ENCODE measurements around the gene PACC1.

PACC1 gene

DNA sequence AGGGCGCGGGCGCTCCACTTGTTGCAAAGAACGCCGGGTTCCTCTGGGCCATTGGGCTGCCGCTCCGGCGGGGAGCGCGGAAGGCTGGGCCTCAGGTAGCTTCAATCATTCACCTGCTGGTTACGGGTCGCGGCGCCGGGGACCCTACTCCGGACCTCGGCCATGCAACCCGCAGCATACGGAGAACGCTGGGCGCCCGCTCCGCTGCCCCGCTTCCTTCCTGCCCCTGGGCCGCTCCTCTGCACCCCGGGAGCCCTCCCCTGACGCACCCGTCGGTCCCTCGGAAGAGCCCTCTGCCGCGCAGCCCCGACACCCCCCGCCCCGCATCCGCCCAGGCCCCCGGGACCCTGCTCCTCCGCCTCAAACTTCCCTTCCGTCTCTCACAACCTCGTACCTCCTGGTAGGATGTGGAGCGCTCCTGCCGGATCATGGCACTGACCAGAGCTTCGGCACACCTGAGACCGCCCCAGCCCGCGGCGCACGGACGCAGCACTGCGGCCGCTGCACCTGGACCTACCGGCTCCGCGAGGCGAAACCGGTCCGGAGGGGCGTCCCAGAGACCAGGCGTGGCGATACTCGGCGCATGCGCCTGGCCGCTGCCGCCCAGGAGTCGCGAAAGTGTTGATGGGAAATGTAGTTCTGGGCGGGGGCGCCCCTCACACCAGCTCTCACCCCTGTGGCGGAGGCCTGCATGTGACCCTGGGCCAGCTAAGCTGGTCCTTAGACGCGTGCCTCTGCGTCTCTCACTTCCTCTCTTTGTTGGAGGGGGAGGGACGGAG is at the start of gene PACC1:
TSS of gene PACC1 (minus strand) at position 559 of the 779 bp plus-strand sequence. CDS start at position 430, 129 bp downstream.
- H3K27ac ChIP-seq, result peak within 1 kb of the TSS; percentile 78
- TF ChIP-seq, protein P1, sequence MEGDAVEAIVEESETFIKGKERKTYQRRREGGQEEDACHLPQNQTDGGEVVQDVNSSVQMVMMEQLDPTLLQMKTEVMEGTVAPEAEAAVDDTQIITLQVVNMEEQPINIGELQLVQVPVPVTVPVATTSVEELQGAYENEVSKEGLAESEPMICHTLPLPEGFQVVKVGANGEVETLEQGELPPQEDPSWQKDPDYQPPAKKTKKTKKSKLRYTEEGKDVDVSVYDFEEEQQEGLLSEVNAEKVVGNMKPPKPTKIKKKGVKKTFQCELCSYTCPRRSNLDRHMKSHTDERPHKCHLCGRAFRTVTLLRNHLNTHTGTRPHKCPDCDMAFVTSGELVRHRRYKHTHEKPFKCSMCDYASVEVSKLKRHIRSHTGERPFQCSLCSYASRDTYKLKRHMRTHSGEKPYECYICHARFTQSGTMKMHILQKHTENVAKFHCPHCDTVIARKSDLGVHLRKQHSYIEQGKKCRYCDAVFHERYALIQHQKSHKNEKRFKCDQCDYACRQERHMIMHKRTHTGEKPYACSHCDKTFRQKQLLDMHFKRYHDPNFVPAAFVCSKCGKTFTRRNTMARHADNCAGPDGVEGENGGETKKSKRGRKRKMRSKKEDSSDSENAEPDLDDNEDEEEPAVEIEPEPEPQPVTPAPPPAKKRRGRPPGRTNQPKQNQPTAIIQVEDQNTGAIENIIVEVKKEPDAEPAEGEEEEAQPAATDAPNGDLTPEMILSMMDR (conservative IDR thresholded peaks at IDR 0.05), result no peak

DNA sequence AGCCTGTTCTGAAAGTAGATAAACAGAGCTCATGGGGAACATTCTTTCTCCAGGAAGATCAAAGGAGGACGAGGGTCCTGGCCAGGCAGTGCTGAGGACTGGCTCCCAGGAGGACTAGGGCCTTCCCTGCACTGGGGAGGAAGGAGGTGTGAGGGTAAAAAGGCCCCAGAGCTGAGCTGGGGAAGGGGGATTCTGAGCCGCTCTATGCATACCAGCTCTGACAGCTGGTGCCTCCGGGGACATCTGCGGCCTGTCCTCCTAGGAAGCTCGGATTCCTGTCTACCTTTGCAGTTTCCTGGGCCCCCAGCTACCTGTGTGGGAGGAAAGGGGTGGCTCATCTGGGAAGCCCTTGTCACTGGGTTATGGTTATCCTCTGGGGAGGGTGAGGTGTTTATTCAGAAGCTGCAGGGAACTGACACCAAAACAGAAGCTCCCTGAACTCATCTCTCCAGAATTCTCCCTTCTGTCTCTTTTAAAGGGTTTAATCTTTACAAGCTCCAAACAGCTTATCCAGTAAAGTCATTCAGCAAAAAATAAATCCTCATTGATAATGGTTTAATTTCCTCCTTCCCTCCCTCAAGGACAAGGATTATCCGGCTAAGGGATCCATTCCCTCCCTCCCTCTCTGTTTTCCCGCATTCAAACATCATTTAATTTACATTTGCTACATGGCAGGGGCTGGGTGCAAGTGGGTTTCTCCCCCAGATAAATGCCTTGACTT is 49.0 kb upstream of the PACC1 start:
- TF ChIP-seq, protein P1 (conservative IDR thresholded peaks at IDR 0.05), result no peak
- no peak overlapping the region for H3K27ac ChIP-seq

DNA sequence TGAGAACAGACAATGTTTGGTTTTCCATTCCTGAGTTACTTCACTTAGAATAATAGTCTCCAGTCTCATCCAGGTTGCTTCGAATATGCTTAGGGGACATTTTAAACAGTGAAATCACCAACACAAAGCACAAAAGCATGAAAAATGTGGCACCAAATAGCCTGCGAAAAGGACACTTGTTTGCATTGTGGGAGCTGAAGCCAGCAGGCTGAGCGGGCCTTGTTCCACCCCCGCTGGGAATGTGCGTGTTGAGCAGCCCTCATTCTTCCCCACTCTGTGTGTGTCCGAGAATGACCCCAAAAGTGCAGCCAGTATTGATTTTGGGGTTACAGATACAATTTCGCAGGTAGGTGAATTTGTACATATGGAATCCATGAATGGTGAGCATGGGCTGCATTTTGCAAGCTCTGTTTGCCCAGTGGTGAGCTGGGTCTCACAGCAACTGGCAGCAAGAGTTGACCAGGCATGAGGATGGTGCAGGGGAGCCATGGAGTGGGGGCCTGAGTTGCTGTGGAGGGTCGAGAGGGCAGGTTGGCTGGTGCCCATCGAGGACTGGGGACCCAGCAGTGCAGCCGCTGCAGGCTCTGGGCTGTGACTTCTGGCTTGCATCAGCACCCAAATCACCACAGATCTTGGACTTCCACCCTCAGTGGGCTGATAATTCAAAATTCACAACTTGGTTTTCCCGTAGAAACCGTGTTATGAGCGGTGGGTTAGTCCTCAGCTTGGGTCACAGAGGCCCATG is 47.4 kb upstream of the PACC1 start:
- TF ChIP-seq, protein P1 (conservative IDR thresholded peaks at IDR 0.05), result no peak
- H3K27ac ChIP-seq, result no peak overlapping the region

DNA sequence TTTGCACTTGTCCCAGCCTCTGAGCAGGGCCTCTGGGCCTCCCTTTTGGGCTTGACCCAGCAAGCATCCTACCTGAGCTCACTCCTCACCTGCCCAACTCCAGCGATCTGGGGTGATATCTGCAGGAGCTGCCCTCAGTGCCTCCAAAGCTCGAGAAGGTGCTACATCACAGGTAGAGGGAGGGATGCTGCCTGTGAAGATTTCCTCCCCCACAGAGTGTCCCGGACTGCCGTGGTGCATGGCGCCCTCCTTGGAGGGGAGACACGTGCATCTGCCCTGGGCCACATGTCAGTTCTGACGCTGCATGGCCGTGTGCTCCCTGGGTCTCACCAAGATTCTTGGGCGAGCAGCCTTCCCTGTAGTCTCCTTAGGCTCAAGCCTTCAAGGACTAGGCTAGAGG is 45.7 kb upstream of the PACC1 start:
- no peak overlapping the region for H3K27ac ChIP-seq
- TF ChIP-seq, protein P1 (conservative IDR thresholded peaks at IDR 0.05), result no peak

DNA sequence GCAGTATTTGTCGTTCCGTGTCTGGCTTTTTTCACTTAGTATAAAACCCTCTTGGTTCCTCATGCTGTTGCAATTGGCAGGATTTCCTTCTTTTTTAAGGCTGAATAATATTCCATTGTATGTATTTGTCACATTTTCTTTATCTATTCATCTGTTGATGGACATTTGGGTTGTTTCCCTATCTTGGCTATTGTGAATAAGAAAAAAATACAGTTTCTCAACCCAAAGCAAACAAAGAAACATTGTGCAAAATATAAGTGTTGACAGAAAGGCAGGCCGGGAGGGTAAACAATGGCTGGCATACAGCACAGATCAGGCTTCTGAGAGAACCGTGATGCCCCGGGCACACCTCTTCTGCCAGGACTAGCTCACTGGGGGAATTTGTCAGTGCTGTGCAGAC is 45.0 kb upstream of the PACC1 start:
- no peak overlapping the region for H3K27ac ChIP-seq
- TF ChIP-seq, protein P1 (conservative IDR thresholded peaks at IDR 0.05), result no peak

DNA sequence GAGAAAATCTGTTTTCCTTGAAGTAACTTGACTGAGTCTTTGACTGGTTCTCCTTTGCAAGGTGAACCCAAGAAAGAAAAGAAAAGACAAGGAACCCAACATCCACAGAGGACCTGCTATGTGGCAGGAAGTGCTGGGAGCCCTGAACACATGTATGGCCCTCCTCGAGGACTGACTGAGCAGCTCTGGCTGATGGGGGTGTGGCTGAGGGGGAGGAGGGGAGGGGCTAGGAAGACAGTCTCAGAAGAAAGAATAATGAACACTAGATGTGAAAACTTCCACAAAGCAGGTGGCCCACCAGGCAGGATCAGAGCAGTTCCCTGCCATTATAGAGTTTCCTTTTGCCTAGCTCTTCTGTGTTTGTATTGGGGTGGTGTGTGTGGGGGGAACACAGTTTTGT is 44.1 kb upstream of the PACC1 start:
- no peak overlapping the region for H3K27ac ChIP-seq
- TF ChIP-seq, protein P1 (conservative IDR thresholded peaks at IDR 0.05), result no peak
